ENCODE data around the gene ST6GALNAC6.

DNA sequence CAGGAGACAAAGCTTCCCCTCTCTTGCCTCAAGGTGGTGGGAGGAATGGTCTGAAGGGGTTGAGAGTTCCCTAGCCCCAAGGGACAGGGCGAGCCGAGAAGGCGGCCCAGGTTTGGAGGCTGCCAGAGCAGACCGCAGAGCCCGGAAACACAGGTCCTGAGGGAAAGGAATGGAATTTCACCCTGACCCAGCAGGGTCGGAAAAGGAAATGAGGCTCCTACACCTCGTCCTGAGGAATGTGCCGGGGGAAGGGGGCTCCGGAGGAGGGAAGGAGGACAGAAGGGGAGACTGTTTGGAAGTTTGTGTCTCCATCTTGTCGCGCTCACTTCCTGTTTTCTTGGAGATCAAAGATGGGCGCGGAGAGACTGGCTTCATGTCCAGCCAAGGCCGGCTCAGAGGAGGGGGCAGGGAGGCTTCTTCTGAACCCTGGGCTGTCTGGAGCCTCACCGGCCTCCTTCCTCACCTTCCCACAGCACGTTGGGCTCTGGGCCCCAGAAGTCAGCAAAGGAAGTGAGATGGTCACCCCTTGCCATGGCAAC is 54.5 kb downstream of the ST6GALNAC6 start:
- no peak for TF ChIP-seq HDGF (IDR thresholded peaks at IDR 0.05; ENCODE audit: borderline replicate concordance)
- no peak for TF ChIP-seq TARDBP (IDR thresholded peaks at IDR 0.05)
- no peak for TF ChIP-seq FOXA1 (IDR thresholded peaks at IDR 0.05)
- TF ChIP-seq FOXM1 (IDR thresholded peaks at IDR 0.05; ENCODE audit: borderline replicate concordance) = no peak
- no peak for TF ChIP-seq NFRKB (IDR thresholded peaks at IDR 0.05)
- TF ChIP-seq SP1 (IDR thresholded peaks at IDR 0.05) = no peak
- no peak for TF ChIP-seq L3MBTL2 (conservative IDR thresholded peaks at IDR 0.05)
- no peak for TF ChIP-seq ELF4 (IDR thresholded peaks at IDR 0.05)
- no peak for TF ChIP-seq ARNT (IDR thresholded peaks at IDR 0.05)
- no peak for TF ChIP-seq FOXK2 (IDR thresholded peaks at IDR 0.05)
